Erythroblast (primary cell): ENCODE results near the gene LCOR.

Source experiments
- GATA1 ChIP-seq: IDR thresholded peaks from 2 replicates; pipeline ENCODE4 v1.6.1; 2011; ENCODE audit warnings: low read depth, mild to moderate bottlenecking, control low read depth, low read length, moderate library complexity
- POLR2A ChIP-seq: IDR thresholded peaks from 2 replicates; pipeline ENCODE4 v1.6.1; 2011; ENCODE audit warnings: mild to moderate bottlenecking, low read length

DNA sequence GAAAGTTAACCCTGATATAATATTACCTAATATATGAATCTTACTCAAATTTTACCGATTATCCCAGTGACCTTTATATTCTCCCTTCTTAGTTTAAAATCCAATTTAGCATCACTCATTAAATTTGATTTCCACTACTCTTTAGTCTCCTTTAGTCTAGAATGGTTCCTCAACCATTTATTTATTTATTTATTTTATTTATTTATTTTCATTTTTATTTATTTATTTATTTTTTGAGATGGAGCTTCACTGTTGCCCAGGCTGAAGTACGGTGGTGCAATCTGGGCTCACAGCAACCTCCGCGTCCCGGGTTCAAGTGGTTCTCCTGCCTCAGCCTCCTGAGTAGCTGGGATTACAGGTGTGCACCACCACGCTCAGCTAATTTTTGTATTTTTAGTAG lies 92.8 kb downstream of the LCOR start:
- TF ChIP-seq POLR2A (no peak), GATA1 (no peak)
